ENCODE results near the gene HFE. TPM values are rescaled to one million over a fixed set of nuclear protein-coding genes. Genes with fewer than 3 reads are reported as not detected.

HFE gene
- total and polyA plus RNA-seq, 2 of the 13 experiments (the other 11 are each of a cell fraction or from before 2014, with no cell fraction given): 3.7 to 6.3 TPM

GRCh38 chr6:26054781-26055718 is 32.2 kb upstream of the HFE start (continued):
- TF ChIP-seq ARID5B (CRISPR knock-in tag; IDR thresholded peaks at IDR 0.05): peak; percentile 88
- peak; percentile 5; the same call in 1 of the 2 replicates for TF ChIP-seq ZNF652 (CRISPR knock-in tag; IDR thresholded peaks at IDR 0.05; ENCODE audit: borderline replicate concordance, low read depth)
- TF ChIP-seq GABPB1 (CRISPR knock-in tag; IDR thresholded peaks at IDR 0.05): no peak; the same call in 1 of the 2 replicates
- no peak for TF ChIP-seq ZNF512 (CRISPR knock-in tag; IDR thresholded peaks at IDR 0.05)
- no peak for TF ChIP-seq DNMT1 (CRISPR knock-in tag; IDR thresholded peaks at IDR 0.05)
- TF ChIP-seq CC2D1A (CRISPR knock-in tag; IDR thresholded peaks at IDR 0.05): no peak
- 0 out of 2 replicates have a peak, but pooled peaks have one; percentile 53 for TF ChIP-seq ZNF513 (CRISPR knock-in tag; conservative IDR thresholded peaks at IDR 0.05)
- no peak for TF ChIP-seq ARNTL (CRISPR knock-in tag; IDR thresholded peaks at IDR 0.05)
- TF ChIP-seq CBX2 (IDR thresholded peaks at IDR 0.05; ENCODE audit: low read depth, low read length): no peak
- no peak for TF ChIP-seq CBX2 (CRISPR knock-in tag; IDR thresholded peaks at IDR 0.05; ENCODE audit: low read depth)
- no peak for TF ChIP-seq ZNF780A (CRISPR knock-in tag; IDR thresholded peaks at IDR 0.05)
- TF ChIP-seq SMAD1 (CRISPR knock-in tag; IDR thresholded peaks at IDR 0.05; ENCODE audit: borderline replicate concordance, low read depth): no peak
- peak; percentile 69 for TF ChIP-seq ZNF792 (CRISPR knock-in tag; IDR thresholded peaks at IDR 0.05)
- TF ChIP-seq KLF13 (CRISPR knock-in tag; IDR thresholded peaks at IDR 0.05): no peak
- TF ChIP-seq MEIS2 (CRISPR knock-in tag; IDR thresholded peaks at IDR 0.05): peak; percentile 86
- TF ChIP-seq GPBP1L1 (CRISPR knock-in tag; IDR thresholded peaks at IDR 0.05): no peak
- 0 out of 2 replicates have a peak, but pooled peaks have one; percentile 40 for TF ChIP-seq ZSCAN21 (CRISPR knock-in tag; IDR thresholded peaks at IDR 0.05; ENCODE audit: borderline replicate concordance)
- peak; percentile 65; the same call in 1 of the 2 replicates for TF ChIP-seq HINFP (CRISPR knock-in tag; IDR thresholded peaks at IDR 0.05; ENCODE audit: low read depth)
- 0 out of 2 replicates have a peak, but pooled peaks have one; percentile 25 for TF ChIP-seq ZNF143 (CRISPR knock-in tag; IDR thresholded peaks at IDR 0.05)
